GM19099 (cell line): ENCODE results near the gene TMEM184B.

Source experiments
- POLR2A ChIP-seq: IDR thresholded peaks from 3 replicates; pipeline ENCODE4 v1.6.1; 2011; ENCODE audit warnings: low read depth; ENCODE audit not compliant: insufficient read length; ENCODE audit errors: extremely low read depth

The TMEM184B gene

DNA sequence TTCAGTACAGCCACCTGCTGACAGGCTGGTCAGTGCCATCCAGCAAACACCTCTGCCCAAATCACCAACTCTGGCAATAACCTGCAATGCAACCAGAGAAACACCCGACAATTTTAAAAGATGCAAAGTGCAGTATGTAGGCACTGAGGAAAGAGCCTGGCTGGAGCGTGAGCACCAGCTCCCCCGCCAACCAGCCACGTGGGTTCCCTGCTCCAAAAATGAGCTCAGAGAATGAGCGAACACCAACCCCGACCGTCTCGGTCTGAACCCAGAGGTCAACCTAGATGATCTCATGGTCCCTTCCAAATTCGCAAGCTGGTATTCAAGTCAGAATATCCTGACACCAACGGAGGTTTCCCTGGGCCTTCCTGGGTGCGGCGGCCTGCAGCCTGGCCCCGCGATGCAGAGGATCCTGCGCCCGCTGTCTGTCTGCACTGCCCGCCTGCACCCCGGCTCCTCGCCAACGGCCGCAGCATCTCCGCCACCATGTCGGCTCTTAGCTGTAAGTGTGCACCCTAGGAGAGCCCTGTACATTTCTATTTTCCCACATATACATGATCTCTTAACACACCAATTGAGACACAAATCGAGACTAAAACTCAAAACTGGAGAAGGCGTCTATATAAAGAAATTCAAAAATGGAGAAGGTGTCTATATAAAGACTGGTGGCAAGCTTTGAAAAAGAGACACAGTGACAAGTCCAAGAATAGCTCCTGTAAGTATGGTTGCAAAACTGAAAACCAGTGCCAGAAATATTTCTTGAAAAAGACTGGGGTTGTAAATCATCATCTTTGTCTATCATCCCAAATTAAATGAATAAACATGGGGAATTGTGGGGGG, 22.8 kb downstream of the TMEM184B start:
- TF ChIP-seq POLR2A: no peak

DNA sequence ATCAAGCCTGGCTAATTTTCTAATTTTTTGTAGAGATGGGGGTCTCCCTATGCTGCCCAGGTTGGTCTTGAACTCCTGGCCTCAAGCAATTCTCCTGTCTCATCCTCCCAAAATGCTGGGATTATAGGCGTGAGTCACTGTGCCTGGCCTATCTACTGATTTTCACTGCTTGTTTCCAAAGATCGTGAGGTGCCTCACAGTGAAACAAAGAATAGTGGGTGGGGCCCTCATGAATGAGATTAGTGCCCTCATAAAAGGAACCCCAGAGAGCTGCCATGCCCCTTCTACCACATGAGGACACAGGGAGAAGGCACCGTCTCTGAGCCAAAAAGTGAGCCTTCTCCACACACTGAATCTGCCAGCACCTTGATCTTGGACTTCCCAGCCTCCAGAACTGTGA, 23.5 kb downstream of the TMEM184B start:
- no peak for TF ChIP-seq POLR2A

- no peak for TF ChIP-seq POLR2A
Measured at GRCh38 chr22:38248280-38248679, 24.5 kb downstream of the TMEM184B start.

DNA sequence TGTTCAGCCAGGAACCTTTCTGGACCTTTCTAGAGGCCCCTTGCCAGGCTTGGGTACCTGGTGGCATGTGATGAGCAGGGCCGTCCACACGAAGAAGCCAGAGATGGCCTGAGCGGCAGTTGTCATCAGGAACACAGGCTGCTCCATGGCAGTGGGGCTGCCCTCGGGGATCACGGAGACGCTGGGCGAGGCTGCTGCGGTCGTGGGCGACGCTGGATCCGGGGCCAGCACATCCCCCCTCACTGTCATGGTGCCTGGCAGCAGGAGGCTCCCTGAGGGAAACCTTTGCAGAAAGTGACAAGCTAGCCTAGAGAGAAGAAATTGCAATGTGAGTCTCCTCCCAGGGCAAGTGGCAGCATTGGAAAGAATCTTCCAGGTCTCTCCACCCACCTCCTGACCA, 25.1 kb downstream of the TMEM184B start:
- no peak for TF ChIP-seq POLR2A

DNA sequence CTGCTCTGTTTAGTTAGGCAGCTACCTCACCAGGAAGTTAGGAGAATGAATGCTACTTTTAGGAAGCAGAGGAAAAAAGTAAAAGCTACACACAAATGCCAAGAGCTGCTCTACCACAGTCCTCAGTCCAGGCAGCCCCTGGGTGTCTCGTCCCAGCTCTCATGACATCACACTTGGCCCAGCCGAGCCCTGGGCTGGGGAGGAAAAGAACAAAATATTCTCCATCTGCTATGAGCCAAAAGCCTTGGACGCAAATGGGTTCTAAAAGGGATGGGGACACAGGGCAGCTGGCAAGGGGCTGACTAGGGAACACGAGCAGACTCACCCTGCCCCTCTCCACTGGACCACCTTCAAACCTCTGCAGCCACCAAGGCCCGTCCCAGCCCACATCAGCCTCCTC, 26.1 kb downstream of the TMEM184B start:
- TF ChIP-seq POLR2A: no peak

DNA sequence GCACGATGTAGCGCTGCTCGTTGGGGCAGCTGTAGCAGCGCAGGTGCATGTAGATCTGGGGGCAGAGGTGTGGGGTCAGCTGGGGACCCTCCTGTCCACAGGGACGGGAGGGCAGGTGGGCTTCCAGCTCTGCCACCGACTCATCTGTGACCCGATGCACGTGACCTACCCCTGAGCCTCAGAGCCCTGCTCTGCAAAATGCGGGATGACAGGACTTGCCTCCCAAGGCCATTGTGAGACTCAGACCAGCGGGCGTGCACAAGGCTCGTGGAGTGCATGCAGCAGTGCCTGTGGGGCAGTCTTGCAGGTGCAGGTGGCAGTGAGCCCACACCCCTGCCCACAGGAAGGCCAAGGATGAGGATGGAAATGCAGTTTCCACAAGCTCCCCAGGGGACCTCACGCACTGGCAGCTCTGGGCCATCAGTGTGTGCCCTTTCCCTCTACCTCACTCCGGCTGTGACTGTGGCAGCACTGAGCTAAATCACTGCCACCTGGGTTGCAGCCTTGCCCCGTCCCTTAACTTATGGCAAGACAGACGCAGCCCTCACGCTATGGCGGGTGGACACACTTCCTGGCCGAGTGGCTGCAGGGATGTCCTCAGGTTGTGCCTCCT, 26.7 kb downstream of the TMEM184B start:
- no peak for TF ChIP-seq POLR2A

DNA sequence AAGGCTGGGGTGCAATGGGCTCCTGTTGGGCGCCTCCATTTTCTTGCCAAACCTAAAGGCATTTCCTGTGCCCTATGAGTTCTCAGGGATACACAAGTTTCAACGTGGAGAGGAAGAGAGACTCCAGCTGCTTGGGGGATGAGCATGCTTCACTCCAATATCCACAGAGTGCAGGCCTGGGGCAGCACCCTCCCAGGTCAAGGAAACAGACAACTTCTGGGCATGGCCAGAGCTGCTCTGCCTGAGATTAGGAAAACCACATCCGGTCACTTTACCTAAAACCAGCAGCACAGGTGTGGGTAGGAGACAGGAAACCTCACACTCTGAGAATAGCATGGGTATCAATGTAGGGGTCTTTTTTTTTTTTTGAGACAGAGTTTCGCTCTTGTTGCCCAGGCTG, 28.7 kb downstream of the TMEM184B start:
- TF ChIP-seq POLR2A: no peak

DNA sequence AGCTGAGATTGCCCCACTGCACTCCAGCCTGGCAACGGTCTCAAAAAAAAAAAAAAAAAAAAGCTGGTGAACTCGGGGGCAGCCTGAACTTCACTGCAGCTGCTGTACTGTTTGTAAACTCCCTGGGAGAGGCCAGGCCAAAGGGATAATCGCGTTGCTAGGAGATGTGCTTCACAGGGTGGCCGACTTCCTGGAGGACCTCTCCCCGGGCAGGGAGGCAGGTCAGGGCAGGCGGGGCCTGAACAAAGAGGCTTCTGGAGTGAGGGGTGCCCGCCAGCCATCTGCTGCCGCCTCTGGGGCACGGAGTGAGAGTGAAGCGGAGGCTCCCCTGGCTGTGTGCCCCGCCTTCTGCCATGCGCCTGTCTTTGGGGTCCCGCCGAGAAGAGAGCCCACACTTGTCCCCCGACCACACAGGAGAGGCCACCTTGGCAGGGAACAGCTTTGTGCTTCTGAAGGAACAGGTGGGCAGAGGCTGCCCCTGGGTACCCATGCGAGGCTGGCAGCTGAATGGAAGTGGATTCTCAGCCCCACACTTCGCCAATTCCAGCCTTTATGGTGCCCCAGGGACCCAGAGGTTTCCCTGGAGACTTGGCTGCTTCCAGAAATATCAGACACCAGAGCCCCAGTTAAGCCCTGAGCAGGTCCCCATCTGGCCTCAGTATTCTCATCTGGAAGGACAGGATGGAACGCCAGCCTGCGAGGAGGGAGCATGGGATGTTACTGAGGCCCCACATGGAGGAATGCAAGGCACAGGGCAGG, 29.6 kb downstream of the TMEM184B start:
- no peak for TF ChIP-seq POLR2A

DNA sequence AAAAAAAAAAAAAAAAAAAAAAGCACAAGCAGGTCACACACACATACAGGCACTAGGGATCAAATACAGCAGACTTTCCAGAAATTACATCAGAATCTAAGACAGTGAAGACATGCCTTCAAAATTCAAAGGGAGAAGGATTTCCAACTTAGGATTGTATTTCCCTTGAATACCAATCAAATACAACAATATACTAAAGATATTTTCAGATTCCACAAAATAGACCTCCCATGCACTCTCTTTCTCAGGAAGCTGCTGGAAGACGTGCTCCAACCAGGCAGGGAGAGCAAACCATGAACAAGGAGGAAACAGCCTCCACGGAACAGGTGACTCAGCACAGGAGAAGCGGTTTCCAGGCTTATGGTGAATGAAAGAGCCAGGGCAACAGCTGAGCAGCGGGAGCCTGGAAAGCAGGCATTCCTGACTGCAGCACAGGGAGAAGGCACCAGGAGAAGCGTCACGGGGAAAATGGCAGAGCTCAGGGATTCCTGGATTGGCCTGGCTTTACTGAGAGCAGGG, 32.0 kb downstream of the TMEM184B start:
- no peak for TF ChIP-seq POLR2A

DNA sequence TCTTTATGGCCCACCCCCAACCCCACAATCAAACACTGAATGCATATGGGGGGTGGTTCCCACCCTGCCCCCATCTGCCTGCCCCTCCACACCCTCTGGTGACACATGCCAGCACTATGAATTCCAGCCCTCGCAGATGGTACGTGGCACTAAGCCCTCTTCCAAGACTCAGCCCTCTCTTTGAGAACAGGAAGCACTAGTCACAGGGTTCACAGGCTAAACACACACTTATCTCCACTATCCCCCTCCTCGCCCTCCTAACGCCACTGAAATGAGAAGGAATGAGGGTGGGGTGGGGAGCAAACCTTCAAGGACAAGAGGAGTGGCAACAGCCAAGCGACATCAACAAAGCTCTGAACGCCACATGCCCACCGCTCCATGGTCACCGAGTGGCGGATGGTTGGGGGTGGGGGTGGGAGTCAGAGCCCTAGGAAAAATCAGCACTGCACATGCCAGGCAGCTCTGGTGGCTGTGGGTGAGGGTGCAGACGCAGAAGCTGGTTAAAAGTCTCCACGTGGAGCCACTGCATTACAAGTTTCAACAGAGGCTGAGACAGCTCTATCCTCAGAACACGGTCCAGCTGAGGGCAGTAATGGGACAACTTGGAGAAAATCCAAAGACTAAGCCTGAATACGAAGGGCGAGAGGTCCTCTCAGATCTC, 33.6 kb downstream of the TMEM184B start:
- no peak for TF ChIP-seq POLR2A

GRCh38 chr22:38238519-38239071, 34.2 kb downstream of the TMEM184B start:
- no peak for TF ChIP-seq POLR2A

- no peak for TF ChIP-seq POLR2A
Measured at GRCh38 chr22:38236786-38237185, 36.0 kb downstream of the TMEM184B start.

DNA sequence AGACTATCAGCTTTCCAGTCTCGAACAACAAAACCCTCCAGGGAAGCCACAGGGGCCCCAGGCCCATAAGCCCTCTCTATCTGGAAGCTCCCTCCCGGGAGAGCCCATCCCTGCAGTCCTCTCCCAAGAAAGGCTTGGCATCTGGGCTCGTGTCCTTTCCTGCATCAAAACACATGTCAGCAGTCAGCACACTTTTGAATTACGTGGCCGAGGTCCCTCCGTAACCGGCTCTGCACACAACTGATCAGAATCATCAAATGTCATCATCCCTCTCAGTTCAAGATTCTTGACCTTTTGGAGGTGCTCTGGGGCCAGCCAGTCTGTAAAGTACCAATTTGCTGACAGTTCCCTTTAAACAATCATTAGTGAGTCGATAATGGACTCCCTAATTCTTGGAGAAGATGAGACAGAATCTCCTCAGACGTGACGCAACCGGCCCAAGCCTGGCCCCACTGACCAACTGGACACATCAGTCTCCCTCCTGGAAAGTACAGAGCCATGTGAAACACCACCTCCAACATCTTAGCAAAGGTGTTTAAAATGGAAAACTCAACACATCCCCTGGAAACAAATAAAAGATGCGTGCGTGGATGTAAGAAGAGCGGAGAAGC, 37.5 kb downstream of the TMEM184B start:
- no peak for TF ChIP-seq POLR2A

- TF ChIP-seq POLR2A: no peak
Measured at GRCh38 chr22:38233427-38233826, 39.4 kb downstream of the TMEM184B start.
